ENCODE results near the gene STARD13.

STARD13 gene

GRCh38 chr13:33275916-33276315, 9.6 kb downstream of the STARD13 start:
- DNase-seq, result no peak
- Histone ChIP-seq H3K36me3 (no peaks in the 10 kb centered on the region), H3K27ac (no peak overlapping the region), H3K4me3 (ENCODE audit: low read depth, low read length) (no peak overlapping the region), H3K9me3 (ENCODE audit: severe bottlenecking) (no peaks in the 10 kb centered on the region), H3K27me3 (ENCODE audit: insufficient read depth, low read depth, severe bottlenecking) (no peaks in the 10 kb centered on the region)
- no peak for TF ChIP-seq CTCF (IDR thresholded peaks at IDR 0.05; ENCODE audit: low read depth, low read length)

- no peak for TF ChIP-seq CTCF (IDR thresholded peaks at IDR 0.05; ENCODE audit: low read depth, low read length)
- Histone ChIP-seq H3K27me3 (ENCODE audit: insufficient read depth, low read depth, severe bottlenecking) (no peaks in the 10 kb centered on the region), H3K36me3 (no peaks in the 10 kb centered on the region), H3K9me3 (ENCODE audit: severe bottlenecking) (no peaks in the 10 kb centered on the region), H3K27ac (no peak overlapping the region), H3K4me3 (ENCODE audit: low read depth, low read length) (no peak overlapping the region)
- DNase-seq, result no peak
Measured at GRCh38 chr13:33274264-33274663, 11.3 kb downstream of the STARD13 start.

- Histone ChIP-seq H3K36me3 (no peaks in the 10 kb centered on the region), H3K27ac (no peak overlapping the region), H3K9me3 (ENCODE audit: severe bottlenecking) (no peaks in the 10 kb centered on the region), H3K27me3 (ENCODE audit: insufficient read depth, low read depth, severe bottlenecking) (no peaks in the 10 kb centered on the region), H3K4me3 (ENCODE audit: low read depth, low read length) (no peak overlapping the region)
- no peak for DNase-seq
- TF ChIP-seq CTCF (IDR thresholded peaks at IDR 0.05; ENCODE audit: low read depth, low read length), result no peak
Measured at GRCh38 chr13:33272531-33273124, 12.9 kb downstream of the STARD13 start.

- TF ChIP-seq CTCF (IDR thresholded peaks at IDR 0.05; ENCODE audit: low read depth, low read length), result no peak
- no peak overlapping the region for H3K27ac ChIP-seq
- no peaks in the 10 kb centered on the region for H3K9me3 ChIP-seq (ENCODE audit: severe bottlenecking)
- no peaks in the 10 kb centered on the region for H3K27me3 ChIP-seq (ENCODE audit: insufficient read depth, low read depth, severe bottlenecking)
- H3K36me3 ChIP-seq, result no peaks in the 10 kb centered on the region
- DNase-seq, result no peak
- H3K4me3 ChIP-seq (ENCODE audit: low read depth, low read length), result no peak overlapping the region
Measured at GRCh38 chr13:33271759-33272158, 13.8 kb downstream of the STARD13 start.

- Histone ChIP-seq H3K27me3 (ENCODE audit: insufficient read depth, low read depth, severe bottlenecking) (no peaks in the 10 kb centered on the region), H3K27ac (no peak overlapping the region), H3K4me3 (ENCODE audit: low read depth, low read length) (no peak overlapping the region), H3K9me3 (ENCODE audit: severe bottlenecking) (no peaks in the 10 kb centered on the region), H3K36me3 (no peaks in the 10 kb centered on the region)
- DNase-seq, result no peak
- no peak for TF ChIP-seq CTCF (IDR thresholded peaks at IDR 0.05; ENCODE audit: low read depth, low read length)
Measured at GRCh38 chr13:33270895-33271538, 14.5 kb downstream of the STARD13 start.

- Histone ChIP-seq H3K27me3 (ENCODE audit: insufficient read depth, low read depth, severe bottlenecking) (no peaks in the 10 kb centered on the region), H3K4me3 (ENCODE audit: low read depth, low read length) (no peak overlapping the region), H3K36me3 (no peaks in the 10 kb centered on the region), H3K27ac (no peak overlapping the region), H3K9me3 (ENCODE audit: severe bottlenecking) (no peaks in the 10 kb centered on the region)
- TF ChIP-seq CTCF (IDR thresholded peaks at IDR 0.05; ENCODE audit: low read depth, low read length), result no peak
- no peak for DNase-seq
Measured at GRCh38 chr13:33265607-33266006, 19.9 kb downstream of the STARD13 start.

Data from WERI-Rb-1 (cell line).